Measurements from ENCODE around the gene HIBCH. TPM values are rescaled to one million over a fixed set of nuclear protein-coding genes. Genes with fewer than 3 reads are reported as not detected.
"Not testable (repeated sequence)": the region's sequence is repeated elsewhere in the genome, so short reads cannot be mapped to it uniquely, and the experiment has no call there.

Gene HIBCH
- polyA plus RNA-seq, 3 donors, result 72.2 to 82.9 (median 81.6) TPM

DNA sequence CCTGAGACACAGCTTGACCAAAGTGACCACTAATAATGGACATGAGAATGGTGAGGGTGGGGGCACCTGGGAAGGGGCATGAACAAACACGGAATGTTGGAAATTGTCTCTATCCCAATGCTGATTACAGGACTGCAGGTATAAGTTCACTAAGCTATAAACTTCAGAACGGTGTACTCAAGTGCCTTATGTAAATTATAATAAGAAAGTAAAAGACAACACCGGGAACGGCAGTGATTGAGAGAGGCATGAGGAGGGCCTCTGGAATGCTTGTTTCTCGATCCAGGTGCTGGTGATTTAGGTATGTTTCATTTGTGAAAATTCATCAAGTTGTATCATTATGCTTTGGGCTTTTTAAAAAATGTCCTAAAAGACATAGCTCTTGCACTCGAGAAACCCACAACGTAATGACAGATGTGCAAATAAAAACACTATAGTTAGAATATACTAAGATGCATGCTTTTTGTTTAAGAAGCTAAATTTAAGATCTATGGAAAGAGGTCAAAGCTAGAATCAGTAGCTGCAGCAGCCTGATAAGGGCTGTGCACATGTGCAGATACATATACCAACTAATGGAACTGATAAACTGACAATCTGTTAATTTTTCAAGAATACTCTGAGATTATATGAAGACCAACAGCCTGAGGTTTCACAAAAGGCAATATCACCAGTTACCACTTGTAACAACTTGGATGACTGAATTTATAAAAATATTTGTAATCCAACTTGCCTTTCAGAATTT, 7.6 kb downstream of the HIBCH start:
- DNase-seq (ENCODE audit: low read depth in 3 of 3, low spot score in 2 of 3), result no peak

DNA sequence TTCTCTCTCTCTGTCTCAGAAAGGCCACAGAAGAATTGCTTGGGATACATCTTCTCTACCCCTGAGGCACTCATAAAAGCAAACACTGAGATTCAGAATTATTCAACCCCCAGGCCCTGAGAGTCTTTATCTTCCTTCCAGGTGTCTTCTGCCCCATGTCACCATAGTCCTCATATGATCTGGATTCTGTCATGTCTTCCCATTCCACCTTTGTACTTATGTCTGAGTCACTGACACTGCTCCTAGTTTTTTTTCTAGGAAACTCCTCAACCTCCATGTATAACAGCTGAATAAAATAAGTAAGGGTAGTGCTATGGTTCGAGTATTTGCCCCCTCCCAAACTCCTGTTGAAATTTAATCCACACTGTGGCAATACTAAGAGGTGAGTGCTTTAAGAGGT, 11.6 kb downstream of the HIBCH start:
- DNase-seq (ENCODE audit: low read depth in 3 of 3, low spot score in 2 of 3), result no peak

DNA sequence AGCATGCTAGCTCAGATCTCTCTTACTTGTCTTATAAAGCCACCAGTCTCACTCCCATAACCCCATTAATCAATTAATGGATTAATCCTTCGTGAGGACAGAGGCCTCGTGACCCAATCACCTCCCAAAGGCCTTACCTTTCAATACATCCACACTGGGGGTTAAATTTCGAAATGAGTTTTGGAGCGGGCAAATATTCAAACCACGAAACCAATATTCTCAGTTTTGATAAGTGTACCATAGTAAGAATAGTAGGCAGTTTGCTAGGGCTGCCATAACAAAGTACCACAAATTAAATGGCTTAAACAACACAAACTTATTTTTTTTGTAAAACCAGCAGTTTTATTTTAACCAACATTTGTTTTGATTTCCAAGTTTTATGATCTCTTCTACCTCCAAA, 15.2 kb downstream of the HIBCH start:
- DNase-seq (ENCODE audit: low read depth in 3 of 3, low spot score in 2 of 3), result no peak

DNA sequence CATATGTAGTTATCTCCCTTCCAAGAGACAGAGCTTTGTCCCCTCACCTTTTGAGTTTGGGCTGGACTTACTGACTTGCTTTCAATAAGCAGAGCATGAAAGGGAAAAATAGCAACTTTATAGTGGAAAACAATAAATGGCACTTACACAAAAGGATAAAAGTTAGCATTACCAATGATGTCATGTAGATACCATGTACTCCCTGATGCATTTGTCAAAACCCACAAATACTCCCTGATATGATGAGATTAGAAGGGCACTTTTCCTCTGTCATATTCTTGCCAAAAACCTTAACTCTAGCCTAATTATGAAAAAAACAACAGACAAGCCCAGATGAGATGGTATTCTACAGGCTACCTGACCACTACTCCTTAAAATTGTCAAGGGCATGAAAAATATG, 16.0 kb downstream of the HIBCH start:
- DNase-seq (ENCODE audit: low read depth in 3 of 3, low spot score in 2 of 3), result no peak

DNA sequence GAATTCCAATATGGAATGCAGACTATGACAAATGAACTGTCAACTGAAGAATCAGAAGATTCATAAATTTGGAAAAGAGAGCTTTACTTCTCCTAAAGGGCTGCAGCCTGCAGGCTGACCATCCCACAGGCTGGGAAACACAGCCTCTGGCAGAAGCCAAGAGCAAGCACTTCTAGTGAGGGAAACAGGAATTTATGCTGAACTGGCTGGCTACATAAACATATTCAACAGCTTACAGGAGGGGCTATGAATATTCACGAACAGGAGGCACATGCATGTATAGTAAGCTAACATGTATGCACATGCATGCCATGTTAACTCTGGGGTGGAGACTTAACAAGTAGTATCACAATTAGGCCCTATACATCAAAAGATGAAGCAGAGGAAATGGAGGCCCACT, 17.6 kb downstream of the HIBCH start:
- DNase-seq (ENCODE audit: low read depth in 3 of 3, low spot score in 2 of 3), result no peak

DNA sequence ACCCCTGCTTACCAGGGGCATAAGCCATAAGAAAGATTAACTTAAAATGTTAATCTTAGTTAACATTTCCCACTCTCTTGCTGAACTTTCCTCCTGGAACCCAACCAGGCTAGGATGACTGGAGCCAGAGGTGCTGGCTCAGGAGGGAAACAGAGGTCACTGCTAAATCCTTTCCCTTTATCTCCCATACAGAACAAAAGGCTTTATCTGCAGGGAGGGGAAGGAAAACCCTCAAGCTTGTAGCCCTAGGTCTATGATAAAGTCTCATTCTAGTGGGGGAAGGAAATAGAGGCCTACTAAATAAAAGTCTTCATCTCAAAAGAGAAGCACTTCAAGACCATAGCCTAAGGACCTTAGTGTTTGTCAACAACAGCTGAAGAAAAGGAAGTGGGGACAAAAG, 18.6 kb downstream of the HIBCH start:
- no peak for DNase-seq (ENCODE audit: low read depth in 3 of 3, low spot score in 2 of 3)

DNA sequence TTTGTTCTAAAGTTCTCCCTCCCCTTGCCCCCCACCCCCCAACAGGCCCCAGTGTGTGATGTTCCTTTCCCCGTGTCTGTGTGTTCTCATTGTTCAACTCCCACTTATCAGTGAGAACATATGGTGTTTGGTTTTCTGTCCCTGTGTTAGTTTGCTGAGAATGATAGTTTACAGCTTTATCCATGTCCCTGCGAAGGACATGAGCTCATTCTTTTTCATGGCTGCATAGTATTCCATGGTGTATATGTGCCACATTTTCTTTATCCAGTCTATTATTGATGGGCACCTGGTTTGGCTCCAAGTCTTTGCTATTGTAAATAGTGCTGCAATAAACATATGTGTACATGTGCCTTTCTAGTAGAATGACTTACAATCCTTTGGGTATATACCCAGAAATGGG, 21.7 kb downstream of the HIBCH start:
- DNase-seq (ENCODE audit: low read depth in 3 of 3, low spot score in 2 of 3), result not testable (repeated sequence)

DNA sequence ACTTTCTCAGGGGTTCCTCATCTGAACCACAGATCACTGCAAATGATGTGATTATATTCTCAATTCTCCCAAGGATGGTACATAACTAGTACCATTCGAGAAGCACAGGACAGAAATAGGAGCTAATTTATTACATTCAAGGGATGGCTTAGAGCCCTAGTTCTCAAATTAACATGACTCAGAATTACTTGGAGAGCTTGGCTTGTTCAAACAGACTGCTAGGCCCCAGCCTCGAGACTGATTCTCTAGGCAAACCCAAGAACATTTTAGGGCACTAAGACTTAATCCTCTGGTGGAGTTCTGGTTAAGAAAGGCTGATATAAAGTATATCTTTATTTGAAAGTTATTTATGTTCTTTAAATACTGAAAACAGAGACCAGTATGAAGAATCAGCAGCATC, 35.8 kb downstream of the HIBCH start:
- DNase-seq (ENCODE audit: low read depth in 3 of 3, low spot score in 2 of 3), result no peak

DNA sequence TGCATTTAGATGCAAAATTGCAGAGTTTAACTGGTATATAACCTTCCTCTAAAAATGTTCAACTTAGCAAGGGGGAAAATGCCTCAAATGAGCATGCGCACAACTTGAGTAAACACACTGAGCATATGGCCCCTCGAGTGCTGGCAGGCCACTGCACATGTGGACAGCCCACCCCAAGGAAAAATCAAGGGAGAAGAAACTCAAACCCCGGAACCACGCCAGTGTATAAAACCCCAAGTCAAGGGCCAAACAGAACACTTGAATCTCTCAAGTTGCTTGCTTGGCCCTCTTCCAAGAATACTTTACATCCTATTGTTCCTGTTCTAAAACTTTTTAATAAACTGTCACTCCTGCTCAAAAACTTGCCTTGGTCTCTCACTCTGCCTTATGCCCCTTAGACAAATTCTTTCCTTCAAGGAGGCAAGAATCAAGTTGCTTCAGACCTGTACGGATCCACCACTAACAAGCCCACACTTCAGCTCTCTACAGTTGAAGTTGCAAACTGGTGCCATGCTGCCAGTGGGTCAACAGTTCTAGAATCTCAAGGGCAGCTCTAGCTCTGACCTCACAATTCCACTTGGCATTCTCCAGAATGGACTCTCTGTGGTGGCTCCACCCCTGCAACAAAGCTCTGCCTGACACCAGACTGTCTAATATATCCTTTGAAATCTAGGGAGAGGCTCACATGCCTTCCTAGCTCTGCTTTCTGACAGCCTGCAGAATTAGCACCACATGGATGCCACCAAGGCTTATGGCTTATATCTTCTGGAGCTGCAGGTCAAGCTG, 38.9 kb downstream of the HIBCH start:
- no peak for DNase-seq (ENCODE audit: low read depth in 3 of 3, low spot score in 2 of 3)

DNA sequence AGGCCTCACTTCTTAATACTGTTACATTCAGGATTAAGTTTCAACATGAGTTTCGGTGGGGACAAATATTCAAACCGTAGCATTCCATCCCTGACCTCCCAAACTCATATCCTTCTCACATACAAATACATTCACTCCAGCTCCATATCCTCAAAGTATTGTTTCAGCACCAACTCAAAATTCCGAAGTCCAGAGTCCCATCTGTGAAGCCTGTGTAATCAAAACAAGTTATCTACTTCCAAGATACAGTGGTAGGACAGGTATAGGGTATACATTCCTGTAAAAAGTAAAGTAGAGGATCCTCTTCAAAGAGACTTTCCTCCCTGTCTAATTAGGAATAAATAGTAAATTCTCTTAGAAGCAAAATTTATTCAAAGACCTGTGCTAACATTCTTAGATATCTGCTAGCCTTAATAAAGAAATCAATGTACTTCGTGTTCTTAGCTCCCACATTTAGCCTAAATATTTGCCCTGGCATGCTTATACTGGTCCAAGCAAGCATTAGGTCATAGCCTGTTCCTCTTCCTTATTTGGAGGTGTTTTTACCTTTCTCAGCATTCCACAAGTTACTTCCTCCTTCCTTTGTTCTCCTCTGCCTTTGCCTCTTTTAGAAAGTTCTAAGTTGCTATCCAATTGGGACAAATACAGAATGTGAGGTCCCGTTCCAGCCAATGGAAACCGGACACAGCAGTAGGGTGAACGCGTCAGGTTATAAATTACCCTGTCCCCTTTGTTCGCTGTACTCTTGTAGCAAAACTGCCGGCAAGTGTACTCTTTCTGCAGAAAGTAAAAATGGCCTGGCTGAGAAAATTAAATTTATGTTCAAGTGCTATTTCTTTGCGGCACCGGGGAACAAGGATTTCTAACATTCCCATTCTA, 40.1 kb downstream of the HIBCH start:
- not testable (repeated sequence) for DNase-seq (ENCODE audit: low read depth in 3 of 3, low spot score in 2 of 3)

DNA sequence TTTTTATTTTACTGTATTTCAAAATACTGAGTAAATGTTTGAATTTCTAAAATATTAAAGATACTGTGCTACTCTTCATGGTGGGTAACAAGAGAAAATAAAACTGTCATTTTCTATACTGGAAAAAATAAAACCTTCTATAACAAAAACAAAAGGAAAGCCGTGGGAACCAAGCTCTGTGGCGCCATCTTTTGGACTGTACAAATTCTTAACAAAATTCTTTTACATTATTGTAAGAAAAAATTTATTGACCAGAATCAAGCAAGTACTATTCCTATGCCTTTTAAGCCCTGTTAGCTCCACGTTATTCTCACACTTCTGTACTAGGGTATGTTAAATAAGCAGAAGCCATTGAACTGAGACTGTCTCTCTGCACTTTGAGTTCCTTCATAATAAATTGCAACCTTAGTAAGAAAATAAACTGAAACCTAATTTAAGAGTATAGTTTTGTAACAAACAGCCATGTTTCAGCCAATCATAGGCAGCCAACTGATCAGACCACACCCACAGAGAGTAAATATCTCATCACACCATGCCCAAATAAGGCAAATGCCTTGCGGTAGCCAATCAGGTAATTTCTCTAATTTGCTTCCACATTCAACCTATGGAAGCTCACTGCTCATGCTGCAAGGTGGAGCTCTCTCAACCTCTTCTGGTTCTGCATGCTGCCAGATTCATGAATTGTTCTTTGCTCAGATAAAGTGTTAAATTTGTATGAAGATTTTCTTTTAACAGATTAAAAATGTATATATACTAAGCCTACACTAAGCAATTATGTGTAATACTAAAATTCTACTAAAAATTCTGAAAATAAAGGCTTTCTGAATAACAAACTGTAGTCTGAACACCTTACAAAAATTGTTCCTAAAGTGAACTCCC, 42.2 kb downstream of the HIBCH start:
- DNase-seq (ENCODE audit: low read depth in 3 of 3, low spot score in 2 of 3), result peak in 2 of 3 donors; percentile 3 to 12

DNA sequence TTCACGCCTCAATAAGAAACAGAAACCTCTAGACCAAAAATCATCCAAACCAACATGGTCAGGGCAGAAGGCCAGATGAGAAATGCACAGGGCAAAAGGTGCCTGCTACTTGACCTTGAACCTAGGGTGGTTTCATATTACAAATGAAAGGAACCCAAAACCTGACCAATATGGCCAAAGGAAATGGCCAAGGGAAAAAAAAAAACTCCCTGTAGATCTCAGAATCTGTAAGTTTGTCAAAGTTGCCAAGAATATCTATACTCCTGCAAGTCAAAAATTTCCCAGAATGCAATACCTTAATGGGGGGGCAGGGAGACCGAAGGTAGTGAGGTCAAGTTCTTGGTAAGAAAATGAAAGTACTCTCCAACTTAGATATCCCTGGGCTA, 47.2 kb downstream of the HIBCH start:
- no peak for DNase-seq (ENCODE audit: low read depth in 3 of 3, low spot score in 2 of 3)

DNA sequence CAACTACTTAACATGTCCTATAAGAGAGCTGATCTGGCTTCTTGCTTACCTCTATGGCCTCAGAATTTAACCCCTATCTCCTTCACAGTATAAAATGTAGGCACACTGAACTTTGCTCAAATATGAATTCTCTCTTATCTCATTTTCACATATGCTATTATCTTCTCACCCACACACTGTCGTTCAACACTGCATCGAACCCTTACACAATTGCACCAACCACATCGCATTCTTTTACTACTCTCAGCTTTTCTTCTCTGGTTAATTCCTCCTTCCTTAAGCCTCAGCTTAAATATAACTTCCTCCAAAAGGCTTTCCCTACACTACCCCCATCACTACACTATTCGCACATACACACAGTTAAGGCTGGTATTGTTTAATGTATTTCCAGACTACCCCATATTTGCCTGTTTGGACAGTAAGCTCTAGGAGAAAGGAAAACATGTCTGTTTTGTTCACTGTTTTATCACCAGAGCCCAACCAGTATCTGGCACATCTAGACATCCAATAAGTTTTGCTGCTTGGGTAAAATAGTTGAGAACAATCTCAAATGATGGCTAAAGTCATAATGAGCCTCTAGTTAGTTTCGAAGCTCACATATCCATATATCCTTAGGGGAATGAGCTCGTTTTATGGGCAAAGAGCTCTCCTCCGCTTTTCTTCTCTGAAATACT, 47.7 kb downstream of the HIBCH start:
- DNase-seq (ENCODE audit: low read depth in 3 of 3, low spot score in 2 of 3), result no peak

DNA sequence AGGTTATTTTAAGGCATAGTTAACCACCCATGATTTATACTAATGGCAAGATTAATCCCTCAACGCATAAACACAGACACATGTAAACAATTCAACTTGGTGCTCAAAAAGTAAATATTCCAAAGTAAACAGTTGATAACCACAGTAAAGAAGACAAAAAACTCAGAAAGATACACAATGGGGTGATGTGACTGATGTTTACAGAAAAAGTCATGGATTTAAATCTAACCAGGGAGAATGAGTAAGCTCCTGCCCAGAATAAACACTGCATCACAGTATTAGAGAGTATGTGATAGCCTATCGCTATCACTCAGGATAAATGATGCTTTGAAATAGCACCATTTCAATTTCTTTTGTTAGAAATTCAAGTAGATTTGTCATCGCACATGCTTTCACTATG, 49.3 kb downstream of the HIBCH start:
- DNase-seq (ENCODE audit: low read depth in 3 of 3, low spot score in 2 of 3), result no peak

DNA sequence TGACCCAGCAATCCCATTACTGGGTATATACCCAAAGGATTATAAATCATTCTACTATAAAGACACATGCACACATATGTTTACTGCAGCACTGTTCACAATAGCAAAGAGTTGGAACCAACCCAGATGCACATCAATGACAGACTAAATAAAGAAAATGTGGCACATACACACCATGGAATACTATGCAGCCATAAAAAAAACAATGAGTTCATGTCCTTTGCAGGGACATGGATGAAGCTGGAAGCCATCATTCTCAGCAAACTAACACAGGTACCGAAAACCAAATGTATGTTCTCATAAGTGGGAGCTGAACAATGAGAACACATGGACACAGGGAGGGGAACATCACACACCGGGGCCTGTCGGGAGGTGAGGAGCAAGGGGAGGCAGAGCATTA, 49.9 kb downstream of the HIBCH start:
- DNase-seq (ENCODE audit: low read depth in 3 of 3, low spot score in 2 of 3), result not testable (repeated sequence)

DNA sequence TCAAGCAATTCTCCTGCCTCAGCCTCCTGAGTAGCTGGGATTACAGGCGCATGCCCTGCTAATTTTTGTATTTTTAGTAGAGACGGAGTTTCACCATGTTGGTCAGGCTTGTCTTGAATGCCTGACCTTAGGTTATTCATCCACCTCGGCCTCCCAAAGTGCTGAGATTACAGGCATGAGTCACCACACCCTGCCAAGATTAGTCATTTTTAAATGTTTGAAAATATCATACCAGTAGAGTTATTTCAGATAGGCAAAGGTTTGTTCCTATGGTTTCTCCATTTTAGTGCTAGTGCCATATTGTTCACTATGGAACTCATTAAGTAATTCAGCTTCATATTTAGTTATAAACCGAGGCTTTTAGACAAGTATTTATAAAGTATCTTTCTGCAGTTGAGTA, 52.3 kb downstream of the HIBCH start:
- DNase-seq (ENCODE audit: low read depth in 3 of 3, low spot score in 2 of 3), result no peak

DNA sequence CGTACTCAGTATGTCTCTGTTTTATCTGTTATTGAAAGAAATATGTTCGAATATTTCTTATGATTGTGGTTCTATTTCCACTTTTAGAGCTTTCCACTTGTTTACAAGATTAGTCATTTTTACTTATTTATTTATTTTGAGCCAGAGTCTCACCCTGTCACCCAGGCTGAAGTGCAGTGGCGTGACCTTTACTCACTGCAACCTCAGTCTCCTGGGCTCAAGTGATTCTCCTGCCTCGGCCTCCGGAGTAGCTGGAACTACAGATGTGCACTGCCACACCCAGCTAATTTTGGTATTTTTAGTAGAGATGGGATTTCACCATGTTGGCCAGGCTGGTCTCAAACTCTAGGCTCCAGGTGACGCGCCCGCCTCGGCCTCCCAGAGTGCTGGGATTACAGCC, 53.3 kb downstream of the HIBCH start:
- DNase-seq (ENCODE audit: low read depth in 3 of 3, low spot score in 2 of 3), result no peak

DNA sequence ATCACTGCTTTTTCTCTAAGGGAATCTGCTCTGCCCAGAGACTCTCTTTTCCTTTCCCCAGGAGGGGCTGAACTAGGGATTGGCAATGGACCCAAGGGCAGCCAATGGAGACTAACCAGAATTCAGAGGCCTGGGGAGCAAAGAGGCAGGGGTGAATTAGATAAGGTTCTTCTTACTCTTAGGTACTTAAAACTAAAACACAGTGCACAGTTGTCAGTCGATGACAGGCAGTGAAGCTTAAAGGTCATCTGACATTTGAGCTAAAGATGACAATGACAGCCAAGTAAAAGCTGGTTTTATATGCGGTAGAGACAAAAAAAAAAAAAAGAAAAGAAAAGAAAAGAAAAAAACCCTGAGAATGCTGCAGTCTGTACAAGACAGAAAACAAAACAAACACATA, 57.8 kb downstream of the HIBCH start:
- DNase-seq (ENCODE audit: low read depth in 3 of 3, low spot score in 2 of 3), result no peak

DNA sequence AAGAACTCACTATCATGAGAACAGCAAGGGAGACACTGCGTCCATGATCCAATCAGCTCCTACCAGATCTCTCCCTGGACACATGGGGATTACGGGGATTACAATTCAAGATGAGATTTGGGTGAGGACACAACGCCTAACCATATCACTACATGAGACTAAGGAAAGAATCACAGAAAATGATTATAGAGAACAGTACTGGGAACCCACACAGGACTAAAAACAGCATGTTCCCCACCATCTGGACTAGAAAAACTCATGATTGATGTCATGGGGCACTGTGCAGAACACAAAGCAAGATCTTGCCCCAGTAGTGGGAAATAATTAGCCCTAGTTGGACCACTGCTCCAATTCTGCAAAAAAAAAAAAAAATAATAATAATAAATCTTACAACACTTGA, 63.5 kb downstream of the HIBCH start:
- no peak for DNase-seq (ENCODE audit: low read depth in 3 of 3, low spot score in 2 of 3)

DNA sequence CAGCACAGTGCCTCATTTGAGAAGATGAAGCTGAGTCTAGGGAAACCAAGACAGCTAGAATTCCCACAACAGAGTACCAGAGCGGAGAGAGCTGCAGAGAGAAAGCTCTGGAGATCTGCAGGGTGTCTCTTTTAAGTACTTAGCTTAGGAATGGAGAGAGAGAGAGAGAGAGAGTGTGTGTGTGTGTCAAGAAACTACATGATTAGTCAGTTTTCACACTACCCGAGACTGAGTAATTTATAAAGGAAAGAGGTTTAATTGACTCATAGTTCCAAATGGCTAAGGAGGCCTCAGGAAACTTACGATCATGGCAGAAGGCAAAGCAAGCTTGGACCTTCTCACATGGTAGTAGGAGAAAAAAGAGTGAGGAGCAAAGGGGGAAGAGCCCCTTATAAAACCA, 64.0 kb downstream of the HIBCH start:
- DNase-seq (ENCODE audit: low read depth in 3 of 3, low spot score in 2 of 3), result no peak
